ENCODE data around the gene HGS.
"Not testable (repeated sequence)": the region's sequence is repeated elsewhere in the genome, so short reads cannot be mapped to it uniquely, and the experiment has no call there.

HGS gene

DNA sequence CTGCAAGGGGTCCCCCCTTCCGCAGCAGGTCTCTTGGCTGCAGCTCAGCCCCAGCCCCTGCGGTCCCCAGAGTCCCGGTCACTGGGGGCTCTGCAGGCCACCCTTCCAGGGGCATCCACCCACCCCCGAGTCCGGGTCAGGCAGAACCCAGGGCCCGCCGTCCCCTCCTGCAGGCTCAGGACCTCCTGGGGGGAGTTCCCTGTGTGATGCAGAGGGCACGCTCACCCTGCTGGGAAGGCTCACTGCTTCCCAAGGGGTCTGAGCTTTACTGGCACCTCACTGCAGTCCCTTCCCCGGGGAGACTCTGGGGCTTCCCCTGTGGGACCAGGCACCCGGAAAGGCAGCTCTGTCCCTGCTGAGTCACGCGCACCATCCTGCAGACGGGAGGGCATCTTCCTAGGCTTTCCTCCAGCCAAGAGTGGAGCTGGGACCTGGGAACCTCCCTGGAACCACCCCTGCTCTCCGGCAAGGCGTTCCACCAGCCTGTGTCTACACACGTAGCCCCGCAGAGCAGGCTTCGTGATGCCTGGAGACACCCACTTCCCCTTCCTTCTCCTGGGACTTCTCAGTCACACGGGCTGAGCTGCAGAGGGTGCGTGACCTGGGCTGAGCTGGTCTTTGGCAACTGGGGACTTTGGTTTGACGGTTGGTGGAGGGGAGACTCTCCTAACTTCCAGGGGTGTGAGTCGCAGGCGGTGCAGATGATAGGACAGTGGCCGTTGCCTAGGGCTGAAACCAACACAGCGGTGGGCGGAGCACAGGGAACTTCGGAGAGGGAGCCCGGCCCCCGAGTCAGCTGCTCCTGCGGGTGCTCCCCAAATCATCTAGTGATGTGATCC lies 51.7 kb downstream of the HGS start:
- DNase-seq (ENCODE audit: low read depth): peak; percentile 32
- TF ChIP-seq CTCF (IDR thresholded peaks at IDR 0.05; ENCODE audit: low read length, missing control alignments): no peak

GRCh38 chr17:81737947-81738800 lies 54.4 kb downstream of the HGS start:
- no peak overlapping the region for H3K4me3 ChIP-seq (replicated peaks; ENCODE audit: low read depth, low read length)
- TF ChIP-seq CTCF (IDR thresholded peaks at IDR 0.05; ENCODE audit: low read length, missing control alignments): no peak

More for the DNA sequence above, 51.7 kb downstream of the HGS start:
- H3K4me3 ChIP-seq (replicated peaks; ENCODE audit: low read depth, low read length): no peak overlapping the region

GRCh38 chr17:81738801-81739393 lies 55.1 kb downstream of the HGS start:
- H3K4me3 ChIP-seq (replicated peaks; ENCODE audit: low read depth, low read length): no peak overlapping the region
- TF ChIP-seq CTCF (IDR thresholded peaks at IDR 0.05; ENCODE audit: low read length, missing control alignments): no peak
- no peak for DNase-seq (ENCODE audit: low read depth)

More at GRCh38 chr17:81737947-81738800, 54.4 kb downstream of the HGS start:
- no peak for DNase-seq (ENCODE audit: low read depth)

DNA sequence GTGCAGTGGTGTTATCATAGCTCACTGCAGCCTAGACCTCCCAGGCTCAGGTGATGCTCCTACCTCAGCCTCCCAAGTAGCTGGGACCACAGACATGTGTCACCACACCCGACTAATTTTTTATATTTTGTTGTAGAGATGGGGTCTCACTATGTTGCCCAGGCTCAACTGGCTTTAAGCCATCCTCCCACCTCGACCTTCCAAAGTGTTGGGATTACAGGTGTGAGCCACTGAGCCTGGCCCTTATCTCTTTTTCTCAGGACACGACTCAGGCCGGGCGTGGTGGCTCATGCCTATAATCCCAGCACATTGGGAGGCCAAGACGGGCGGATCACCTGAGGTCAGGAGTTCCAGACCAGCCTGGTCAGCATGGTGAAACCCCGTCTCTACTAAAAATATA lies 55.8 kb downstream of the HGS start:
- not testable (repeated sequence) for DNase-seq (ENCODE audit: low read depth); H3K4me3 ChIP-seq (replicated peaks; ENCODE audit: low read depth, low read length)

- DNase-seq (ENCODE audit: low read depth): no peak
- TF ChIP-seq CTCF (IDR thresholded peaks at IDR 0.05; ENCODE audit: low read length, missing control alignments): no peak
- no peak overlapping the region for H3K4me3 ChIP-seq (replicated peaks; ENCODE audit: low read depth, low read length)
Observed at GRCh38 chr17:81740395-81740961, 56.7 kb downstream of the HGS start.

DNA sequence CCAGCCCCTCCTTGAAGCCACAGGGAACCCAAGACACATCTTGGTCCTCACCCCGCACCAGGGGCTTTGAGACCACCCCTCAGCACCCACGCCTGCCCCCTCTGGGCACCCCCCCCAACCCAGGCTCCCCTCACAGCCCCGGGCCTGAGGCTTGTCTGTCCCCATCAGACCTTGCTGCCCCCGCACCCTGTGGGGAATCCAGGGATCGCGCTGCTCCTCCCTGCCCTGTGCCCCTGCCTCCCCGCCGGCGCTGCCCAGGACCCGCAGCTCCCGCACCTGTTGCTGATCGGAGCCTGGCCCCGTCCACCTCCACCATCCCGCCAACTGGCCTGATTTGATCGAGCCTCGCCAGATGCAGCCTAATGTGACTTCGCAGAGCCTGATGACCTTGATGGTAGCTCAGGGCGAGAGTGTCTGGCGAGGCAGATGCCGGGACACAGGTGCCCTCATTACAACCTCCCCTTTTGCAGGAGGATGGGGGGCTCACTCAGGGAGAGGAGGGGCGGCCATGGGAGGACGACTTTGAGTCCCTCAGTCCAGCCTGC lies 57.3 kb downstream of the HGS start:
- no peak for TF ChIP-seq CTCF (IDR thresholded peaks at IDR 0.05; ENCODE audit: low read length, missing control alignments)
- H3K4me3 ChIP-seq (replicated peaks; ENCODE audit: low read depth, low read length): no peak overlapping the region
- no peak for DNase-seq (ENCODE audit: low read depth)
